Hepatocyte (in vitro differentiated cells): ENCODE results near the gene FGF12. TPM values are rescaled to one million over a fixed set of nuclear protein-coding genes. Genes with fewer than 3 reads are reported as not detected.

Experiments used
- DNase-seq: peaks from one replicate; pipeline ENCODE4 v3.0.0-alpha.2; 2016; ENCODE audit warnings: low spot score
- H2AFZ ChIP-seq: fragments of 200-600 bp; sonication (generic); 2 replicates; pipeline ENCODE4 v1.6.0; 2016; ENCODE audit warnings: antibody characterized with exemption, mild to moderate bottlenecking
- H3K27ac ChIP-seq: fragments of 200-600 bp; sonication (generic); 2 replicates; pipeline ENCODE4 v1.5.1; 2016; ENCODE audit warnings: mild to moderate bottlenecking
- H3K27me3 ChIP-seq: fragments of 200-600 bp; sonication (generic); 2 replicates; pipeline ENCODE4 v1.6.1; 2016
- H3K36me3 ChIP-seq: fragments of 200-600 bp; sonication (generic); replicated peaks from 2 replicates; pipeline ENCODE4 v1.5.1; 2016; ENCODE audit warnings: low read depth; ENCODE audit not compliant: insufficient read depth
- H3K4me1 ChIP-seq: fragments of 200-600 bp; sonication (generic); 2 replicates; pipeline ENCODE4 v1.5.1; 2016; ENCODE audit warnings: mild to moderate bottlenecking, moderate library complexity; ENCODE audit not compliant: insufficient read depth
- H3K4me2 ChIP-seq: fragments of 200-600 bp; sonication (generic); 2 replicates; pipeline ENCODE4 v1.6.0; 2016
- H3K4me3 ChIP-seq: fragments of 200-600 bp; sonication (generic); 2 replicates; pipeline ENCODE4 v1.5.1; 2016; ENCODE audit warnings: mild to moderate bottlenecking
- H3K79me2 ChIP-seq: fragments of 200-600 bp; sonication (generic); 2 replicates; pipeline ENCODE4 v1.6.0; 2017; ENCODE audit warnings: mild to moderate bottlenecking
- H3K9me2 ChIP-seq: fragments of 200-600 bp; sonication (generic); replicated peaks from 2 replicates; pipeline ENCODE4 v1.6.0; 2017; ENCODE audit warnings: mild to moderate bottlenecking; ENCODE audit not compliant: insufficient read depth
- H3K9me3 ChIP-seq: fragments of 200-600 bp; sonication (generic); 2 replicates; pipeline ENCODE4 v1.5.1; 2016; ENCODE audit warnings: low read depth, mild to moderate bottlenecking
- H4K20me1 ChIP-seq: fragments of 200-600 bp; sonication (generic); 2 replicates; pipeline ENCODE4 v1.6.0; 2016; ENCODE audit warnings: mild to moderate bottlenecking; ENCODE audit not compliant: insufficient read depth, poor library complexity, severe bottlenecking
- CTCF ChIP-seq: fragments of 200-600 bp; sonication (generic); IDR thresholded peaks from 2 replicates; pipeline ENCODE4 v1.5.1; 2016; ENCODE audit warnings: antibody characterized with exemption, mild to moderate bottlenecking; ENCODE audit not compliant: poor library complexity
- EZH2 ChIP-seq: fragments of 200-600 bp; sonication (generic); IDR thresholded peaks from 2 replicates; pipeline ENCODE4 v1.6.1; 2016; ENCODE audit warnings: antibody characterized with exemption, mild to moderate bottlenecking, borderline replicate concordance
- EZH2phosphoT487 ChIP-seq: fragments of 200-600 bp; sonication (generic); IDR thresholded peaks from one replicate; pipeline ENCODE4 v1.6.1; 2018; ENCODE audit warnings: antibody characterized with exemption, mild to moderate bottlenecking, low read depth, moderate library complexity; ENCODE audit not compliant: unreplicated experiment, severe bottlenecking
- WGBS: methylation state at CpG from one replicate; pipeline ENCODE4 v1.1.6; 2016; ENCODE audit warnings: low lambda C conversion rate; ENCODE audit errors: missing lambda C conversion rate; 5-methylcytosine and 5-hydroxymethylcytosine counted together
- polyA plus RNA-seq: library from polyadenylated mRNA; unstranded; fragments of >200 nt; fragmentation: Nextera tagmentation; extraction: Ambion mirVana; gene quantifications from 2 replicates; pipeline ENCODE4 v1.2.1, GENCODE V29; 2016
- total RNA-seq: library from RNA; depleted of rRNA; stranded (reverse); fragments of >200 nt; gene quantifications from 2 replicates; pipeline ENCODE4 v1.2.3, GENCODE V29; 2014

FGF12 gene
- total and polyA plus RNA-seq, 2 experiments from 2014 or later = 2.1 TPM

GRCh38 chr3:192277477-192277876 lies 449.9 kb downstream of the FGF12 start:
- WGBS = 97% methylated on average over 9 of the region's 9 CpGs
- H3K9me3 ChIP-seq = no peaks in the 10 kb centered on the region

GRCh38 chr3:192275741-192276355 lies 451.5 kb downstream of the FGF12 start:
- no peak for DNase-seq
- Histone ChIP-seq H3K27ac (no peak overlapping the region), H3K4me3 (no peak overlapping the region), H3K36me3 (no peaks in the 10 kb centered on the region), H2AFZ (no peak overlapping the region), H3K9me2 (no peaks in the 10 kb centered on the region), H3K4me1 (no peaks in the 10 kb centered on the region), H3K4me2 (no peak overlapping the region), H3K27me3 (no peaks in the 10 kb centered on the region), H3K79me2 (no peaks in the 10 kb centered on the region), H3K9me3 (no peaks in the 10 kb centered on the region), H4K20me1 (no peaks in the 10 kb centered on the region)
- 64% methylated on average over 7 of the region's 7 CpGs for WGBS
- TF ChIP-seq EZH2 (no peak), CTCF (no peak), EZH2phosphoT487 (no peak)

More at GRCh38 chr3:192277477-192277876, 449.9 kb downstream of the FGF12 start:
- H3K27ac ChIP-seq = no peak overlapping the region
- H3K27me3 ChIP-seq = no peaks in the 10 kb centered on the region
- no peaks in the 10 kb centered on the region for H4K20me1 ChIP-seq
- H3K4me2 ChIP-seq = no peak overlapping the region
- no peaks in the 10 kb centered on the region for H3K36me3 ChIP-seq
- TF ChIP-seq CTCF (no peak), EZH2 (no peak), EZH2phosphoT487 (no peak)
- no peaks in the 10 kb centered on the region for H3K9me2 ChIP-seq
- H3K4me3 ChIP-seq = no peak overlapping the region
- no peaks in the 10 kb centered on the region for H3K4me1 ChIP-seq
- no peak overlapping the region for H2AFZ ChIP-seq
- no peaks in the 10 kb centered on the region for H3K79me2 ChIP-seq
- no peak for DNase-seq

- no peak overlapping the region for H3K27ac ChIP-seq
- no peaks in the 10 kb centered on the region for H3K9me2 ChIP-seq
- no peaks in the 10 kb centered on the region for H3K36me3 ChIP-seq
- no peaks in the 10 kb centered on the region for H3K79me2 ChIP-seq
- TF ChIP-seq EZH2phosphoT487 = no peak
- no peak for TF ChIP-seq CTCF
- TF ChIP-seq EZH2 = no peak
- no peaks in the 10 kb centered on the region for H4K20me1 ChIP-seq
- WGBS = 63% methylated on average over 3 of the region's 3 CpGs
- no peak overlapping the region for H3K4me3 ChIP-seq
- H2AFZ ChIP-seq = no peak overlapping the region
- no peaks in the 10 kb centered on the region for H3K9me3 ChIP-seq
- no peaks in the 10 kb centered on the region for H3K4me1 ChIP-seq
- no peak overlapping the region for H3K4me2 ChIP-seq
- no peaks in the 10 kb centered on the region for H3K27me3 ChIP-seq
- no peak for DNase-seq
Measured at GRCh38 chr3:192273697-192274010, 453.7 kb downstream of the FGF12 start.
